KOPT-K1 (cell line): ENCODE measurements around the gene PRR5L.

ENCODE experiments used
- H3K27ac ChIP-seq: fragments of 200-600 bp; sonication (generic); 2 replicates; pipeline ENCODE4 v1.5.1; 2016; ENCODE audit warnings: antibody characterized with exemption, mild to moderate bottlenecking, low read depth, low read length; ENCODE audit not compliant: poor library complexity, severe bottlenecking
- H3K36me3 ChIP-seq: fragments of 200-600 bp; sonication (generic); 2 replicates; pipeline ENCODE4 v1.5.1; 2017; ENCODE audit warnings: antibody characterized with exemption, mild to moderate bottlenecking, low read length, moderate library complexity; ENCODE audit not compliant: insufficient read depth
- H3K9me3 ChIP-seq: fragments of 200-600 bp; sonication (generic); 2 replicates; pipeline ENCODE4 v1.5.1; 2017; ENCODE audit warnings: antibody characterized with exemption, low read length, mild to moderate bottlenecking; ENCODE audit not compliant: insufficient read depth, poor library complexity, severe bottlenecking

PRR5L gene

DNA sequence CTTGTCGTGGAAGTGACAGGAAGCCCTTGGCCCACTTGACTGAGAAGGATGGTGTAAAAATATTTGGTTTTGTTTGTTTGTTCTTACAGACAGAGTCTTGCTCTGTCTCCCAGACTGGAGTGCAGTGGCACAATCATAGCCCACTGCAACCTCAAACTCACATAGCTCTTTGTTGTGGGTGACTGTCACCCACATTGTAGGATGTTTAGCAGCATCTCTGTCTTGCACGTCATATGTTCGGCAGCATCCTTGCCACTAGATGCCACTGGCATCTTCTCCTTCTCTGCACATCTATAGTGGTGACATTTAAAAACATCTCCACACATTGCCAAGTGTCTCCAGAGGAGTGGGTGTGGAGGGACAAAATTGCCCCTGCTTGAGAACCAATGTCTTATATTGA is 56.8 kb downstream of the PRR5L start:
- no peaks in the 10 kb centered on the region for H3K9me3 ChIP-seq
- no peak overlapping the region for H3K27ac ChIP-seq
- no peaks in the 10 kb centered on the region for H3K36me3 ChIP-seq

GRCh38 chr11:36354221-36355003 is 58.3 kb downstream of the PRR5L start:
- H3K36me3 ChIP-seq = no peaks in the 10 kb centered on the region
- no peaks in the 10 kb centered on the region for H3K9me3 ChIP-seq
- H3K27ac ChIP-seq = no peak overlapping the region

- no peaks in the 10 kb centered on the region for H3K36me3 ChIP-seq
- no peaks in the 10 kb centered on the region for H3K9me3 ChIP-seq
- H3K27ac ChIP-seq = no peak overlapping the region
Observed at GRCh38 chr11:36356201-36356600, 60.1 kb downstream of the PRR5L start.

GRCh38 chr11:36357831-36358230 is 61.7 kb downstream of the PRR5L start:
- no peaks in the 10 kb centered on the region for H3K36me3 ChIP-seq
- no peaks in the 10 kb centered on the region for H3K9me3 ChIP-seq
- H3K27ac ChIP-seq = no peak overlapping the region

DNA sequence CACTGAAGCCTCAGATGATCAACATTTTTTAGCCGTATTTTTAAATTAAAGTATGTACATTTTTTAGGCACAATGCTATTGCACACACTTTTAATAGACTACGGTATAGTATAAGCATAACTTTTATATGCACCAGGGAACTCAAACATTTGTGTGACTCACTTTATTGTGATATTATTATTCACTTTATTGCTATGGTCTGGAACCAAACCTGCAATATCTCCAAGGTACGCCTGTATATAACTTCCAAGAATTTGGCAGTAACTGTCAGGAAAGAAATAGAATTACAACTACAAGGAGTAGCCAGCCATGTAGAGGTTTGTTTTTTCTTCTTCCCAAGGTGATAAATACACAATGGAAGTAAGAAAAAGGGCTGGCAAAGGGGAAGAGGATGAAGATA is 62.3 kb downstream of the PRR5L start:
- Histone ChIP-seq H3K27ac (no peak overlapping the region), H3K9me3 (no peaks in the 10 kb centered on the region), H3K36me3 (no peaks in the 10 kb centered on the region)

- Histone ChIP-seq H3K9me3 (no peaks in the 10 kb centered on the region), H3K27ac (no peak overlapping the region), H3K36me3 (no peaks in the 10 kb centered on the region)
Observed at GRCh38 chr11:36360318-36360717, 64.2 kb downstream of the PRR5L start.

DNA sequence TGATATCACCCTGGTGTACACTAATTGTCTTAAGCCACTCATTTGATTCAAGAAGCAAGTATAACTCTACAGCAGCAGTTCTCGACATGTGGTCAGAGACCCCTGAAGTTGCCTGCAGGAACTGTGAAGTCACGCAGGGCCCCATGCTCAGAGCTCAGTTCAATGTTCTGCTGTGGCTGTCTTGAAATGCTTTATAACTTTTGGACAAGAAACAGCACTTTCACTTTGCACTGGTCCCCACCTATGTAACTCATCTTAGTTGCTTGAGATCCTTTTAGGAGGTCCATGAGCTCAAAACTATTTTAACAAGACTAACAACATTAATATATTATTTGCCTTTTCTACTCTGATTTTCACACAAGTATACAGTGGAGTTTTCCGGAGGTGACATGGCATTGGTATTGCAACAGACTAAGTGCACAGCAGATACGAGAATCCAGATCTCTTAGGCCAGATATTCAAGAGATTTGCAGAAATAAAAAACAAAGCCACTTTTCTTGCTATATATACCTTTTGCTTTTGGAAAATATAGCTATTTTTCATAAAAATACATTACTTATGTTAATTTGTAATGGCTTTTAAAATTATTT is 64.8 kb downstream of the PRR5L start:
- Histone ChIP-seq H3K36me3 (no peaks in the 10 kb centered on the region), H3K27ac (no peak overlapping the region), H3K9me3 (no peaks in the 10 kb centered on the region)

DNA sequence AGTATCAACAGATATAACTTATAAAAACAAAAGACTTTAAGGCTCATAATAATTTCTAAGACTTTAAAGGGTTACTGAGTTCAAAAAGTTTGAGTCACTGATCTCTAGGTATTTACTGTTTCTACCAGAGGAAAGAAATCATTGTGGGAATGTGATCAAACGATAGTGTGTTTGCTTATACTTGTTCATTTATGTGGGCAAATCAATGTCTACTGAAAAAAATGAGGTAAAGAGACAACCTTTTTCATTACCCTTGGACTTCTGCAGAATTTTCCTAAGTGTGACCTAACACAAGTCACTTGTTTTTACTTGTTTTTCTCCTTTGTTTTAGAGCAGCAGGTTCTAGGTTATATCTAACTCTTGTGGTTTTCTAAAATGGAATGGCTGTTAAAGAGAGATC is 65.4 kb downstream of the PRR5L start:
- no peak overlapping the region for H3K27ac ChIP-seq
- no peaks in the 10 kb centered on the region for H3K9me3 ChIP-seq
- no peaks in the 10 kb centered on the region for H3K36me3 ChIP-seq

GRCh38 chr11:36361901-36362391 is 65.9 kb downstream of the PRR5L start:
- Histone ChIP-seq H3K9me3 (no peaks in the 10 kb centered on the region), H3K27ac (no peak overlapping the region), H3K36me3 (no peaks in the 10 kb centered on the region)

DNA sequence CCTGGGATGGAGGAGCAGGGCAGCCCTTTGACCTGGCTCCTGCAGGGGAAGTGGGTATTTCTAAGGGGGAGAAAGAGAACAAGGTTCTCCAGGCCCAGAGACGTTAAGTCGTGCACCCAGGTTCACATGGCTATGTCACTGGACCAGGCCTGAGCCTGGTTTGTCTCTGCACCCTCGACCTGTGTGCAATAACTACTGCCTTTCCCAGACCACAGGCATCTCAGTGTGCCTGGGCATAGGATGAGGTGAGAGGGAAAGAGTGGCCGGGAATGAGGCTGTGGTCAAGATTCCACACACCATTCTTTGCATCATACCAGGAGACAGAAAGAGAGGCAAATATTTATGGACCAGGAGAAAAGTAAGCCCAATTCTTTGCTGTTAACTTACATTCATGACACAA is 66.8 kb downstream of the PRR5L start:
- Histone ChIP-seq H3K27ac (no peak overlapping the region), H3K9me3 (no peaks in the 10 kb centered on the region), H3K36me3 (no peaks in the 10 kb centered on the region)

GRCh38 chr11:36363361-36364268 is 67.5 kb downstream of the PRR5L start:
- H3K36me3 ChIP-seq = no peaks in the 10 kb centered on the region
- no peaks in the 10 kb centered on the region for H3K9me3 ChIP-seq
- H3K27ac ChIP-seq = no peak overlapping the region

DNA sequence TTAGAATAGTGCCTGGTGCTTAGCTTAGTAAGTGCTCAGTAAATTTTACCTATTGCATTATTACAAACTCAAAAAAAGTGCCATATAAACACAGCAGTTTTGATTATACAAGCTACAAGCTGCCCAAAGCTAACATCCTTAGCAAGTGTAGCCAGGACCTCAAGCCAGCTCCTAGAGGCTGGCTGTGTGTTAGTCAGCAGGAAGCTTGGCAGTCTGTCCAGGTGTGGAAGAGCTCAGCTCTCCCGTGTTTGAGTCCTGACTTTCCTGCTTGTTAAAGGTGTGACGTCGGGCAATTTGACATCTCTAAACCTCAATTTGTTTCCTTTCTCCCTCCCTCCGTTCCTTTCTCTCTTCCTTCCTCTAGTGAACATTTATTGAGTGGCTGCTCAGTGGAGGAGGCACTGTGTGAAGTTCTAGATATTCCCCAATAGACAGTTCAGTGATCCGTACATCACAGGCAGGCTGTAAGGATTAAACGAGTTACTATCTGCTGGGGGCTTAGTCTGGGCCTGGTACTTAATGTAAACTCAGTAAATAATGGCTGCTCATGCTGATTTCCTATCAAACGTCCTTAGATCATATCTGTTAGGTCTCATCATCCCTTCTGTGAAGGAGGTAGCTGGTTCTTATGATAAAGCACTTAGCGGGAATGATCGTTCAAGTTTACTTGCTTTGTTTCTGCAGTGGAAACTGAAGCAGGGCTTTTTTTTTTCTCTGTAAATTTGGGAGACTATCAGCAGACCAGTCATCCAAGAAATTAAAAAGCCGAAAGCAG is 68.7 kb downstream of the PRR5L start:
- H3K36me3 ChIP-seq = no peaks in the 10 kb centered on the region
- no peaks in the 10 kb centered on the region for H3K9me3 ChIP-seq
- H3K27ac ChIP-seq = no peak overlapping the region

GRCh38 chr11:36365907-36366306 is 69.8 kb downstream of the PRR5L start:
- H3K36me3 ChIP-seq = no peaks in the 10 kb centered on the region
- H3K27ac ChIP-seq = no peak overlapping the region
- H3K9me3 ChIP-seq = no peaks in the 10 kb centered on the region

- no peaks in the 10 kb centered on the region for H3K36me3 ChIP-seq
- no peaks in the 10 kb centered on the region for H3K9me3 ChIP-seq
- H3K27ac ChIP-seq = no peak overlapping the region
Observed at GRCh38 chr11:36367806-36368680, 72.0 kb downstream of the PRR5L start.
